ENCODE results near the gene ATL1. TPM values are rescaled to one million over a fixed set of nuclear protein-coding genes. Genes with fewer than 3 reads are reported as not detected.
A peak's percentile ranks its signal among the peaks of the same experiment; 100 is the strongest.

Gene ATL1
- polyA plus RNA-seq (2014; cell fraction: cytosol; rRNA removed) = 16.0 and 20.2 TPM in 2 replicates
- polyA plus RNA-seq (2014; cell fraction: nucleus; rRNA removed) = 9.1 and 15.1 TPM in 2 replicates

DNA sequence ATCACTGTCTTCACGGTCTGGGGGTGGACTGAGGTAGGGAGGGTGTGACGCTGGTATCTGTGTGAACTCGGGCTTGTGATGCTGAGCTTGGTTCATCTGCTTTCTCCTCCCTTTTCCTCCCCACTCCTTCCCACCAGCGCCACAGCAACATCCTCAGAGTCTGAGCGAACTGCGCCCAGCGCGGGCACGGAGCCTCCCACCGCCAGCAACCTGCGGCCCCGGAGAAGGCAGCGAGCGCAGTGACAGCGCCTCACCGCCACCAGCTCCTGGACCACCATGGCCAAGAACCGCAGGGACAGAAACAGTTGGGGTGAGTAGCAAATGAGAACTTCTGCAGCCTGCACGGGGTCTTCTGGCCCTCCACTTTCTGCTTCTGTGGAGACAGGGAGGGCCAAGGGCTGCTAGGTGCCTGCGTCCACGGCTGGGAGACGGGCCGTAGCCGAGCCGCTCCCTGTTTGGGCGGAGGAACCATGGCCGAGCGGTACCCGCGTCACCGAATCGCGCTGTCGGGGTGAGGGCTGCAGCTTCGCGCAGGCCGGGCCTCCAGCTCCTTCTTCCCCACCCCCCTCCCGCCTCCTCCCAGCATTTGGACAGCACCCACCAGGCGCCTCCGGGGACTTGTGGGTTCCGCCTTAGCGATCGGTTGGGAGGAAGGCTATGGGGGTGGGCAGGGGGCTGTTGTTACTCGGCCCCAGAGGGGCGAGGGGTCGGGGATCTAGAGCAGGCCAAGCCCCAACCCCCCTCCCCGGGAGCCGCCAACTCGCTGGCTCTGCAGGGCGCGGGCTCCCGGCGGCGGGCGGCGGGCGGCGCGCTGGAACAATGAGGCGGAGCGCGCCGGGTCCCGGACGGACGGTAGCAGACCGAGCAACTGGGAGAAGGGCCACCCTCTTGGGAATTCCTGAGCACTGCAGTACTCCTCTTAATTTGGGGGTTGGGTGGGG is at the start of gene ATL1:
TSS of gene ATL1 (plus strand) at position 156 of the 941 bp plus-strand sequence. CDS start at position 277, 121 bp downstream.
- DNase-seq (ENCODE audit: low spot score) = peak; percentile 83

DNA sequence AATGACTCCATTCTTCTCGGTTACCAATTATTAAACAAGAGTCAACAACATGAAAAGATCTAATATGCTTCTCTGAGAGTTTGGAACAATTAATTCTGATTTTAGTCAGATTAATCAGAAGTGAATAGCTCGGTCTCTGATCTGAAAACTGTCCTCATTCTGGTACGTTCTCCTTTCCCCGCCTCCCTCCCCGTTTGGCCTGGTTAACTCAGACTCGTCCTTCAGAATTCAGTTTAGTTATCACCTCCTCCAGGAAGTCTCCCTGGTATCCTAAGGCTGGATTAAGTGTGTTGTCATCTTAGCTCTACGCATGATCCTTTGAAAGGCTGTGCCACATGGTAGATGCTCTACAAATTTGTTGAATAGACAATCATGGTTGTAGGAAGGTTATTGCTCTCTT is 49.8 kb upstream of the ATL1 start:
- DNase-seq (ENCODE audit: low spot score) = no peak

DNA sequence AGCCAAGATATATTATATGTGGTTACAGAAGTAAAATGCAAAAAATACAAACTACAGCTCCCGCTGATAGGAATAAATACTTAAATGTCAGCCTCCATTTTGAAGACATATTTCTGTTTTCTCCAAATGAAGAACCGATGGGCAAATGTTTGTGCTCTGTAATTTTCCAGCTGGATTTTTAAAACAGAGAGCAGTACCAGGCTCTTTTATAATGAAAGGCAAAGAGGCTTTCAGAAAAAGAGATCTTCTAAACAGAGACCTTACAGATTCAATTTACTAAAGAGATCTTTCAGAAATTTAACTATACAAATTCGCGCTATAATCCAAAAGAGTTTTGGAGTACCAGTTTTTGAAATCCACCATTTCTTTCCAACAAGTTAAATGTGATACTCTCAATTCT is 47.5 kb upstream of the ATL1 start:
- DNase-seq (ENCODE audit: low spot score) = no peak

DNA sequence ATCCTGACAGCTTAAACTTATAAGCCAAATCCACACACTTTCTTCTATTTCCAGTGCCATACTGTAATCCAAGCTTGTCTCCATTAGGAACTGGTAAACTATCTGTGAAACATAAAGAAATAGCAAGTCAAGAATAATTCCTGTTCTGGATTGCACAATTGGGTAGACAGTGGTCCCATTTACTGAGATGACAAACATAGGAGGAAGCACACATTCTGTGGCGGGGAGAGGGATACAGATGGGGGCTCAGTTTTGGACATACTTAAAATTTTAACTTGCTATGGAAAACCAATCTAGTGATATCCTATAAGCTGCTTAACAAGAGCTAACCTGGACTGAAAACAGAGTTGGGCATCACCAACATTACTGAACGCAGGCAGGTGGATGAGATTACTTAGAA is 43.9 kb upstream of the ATL1 start:
- DNase-seq (ENCODE audit: low spot score) = no peak

DNA sequence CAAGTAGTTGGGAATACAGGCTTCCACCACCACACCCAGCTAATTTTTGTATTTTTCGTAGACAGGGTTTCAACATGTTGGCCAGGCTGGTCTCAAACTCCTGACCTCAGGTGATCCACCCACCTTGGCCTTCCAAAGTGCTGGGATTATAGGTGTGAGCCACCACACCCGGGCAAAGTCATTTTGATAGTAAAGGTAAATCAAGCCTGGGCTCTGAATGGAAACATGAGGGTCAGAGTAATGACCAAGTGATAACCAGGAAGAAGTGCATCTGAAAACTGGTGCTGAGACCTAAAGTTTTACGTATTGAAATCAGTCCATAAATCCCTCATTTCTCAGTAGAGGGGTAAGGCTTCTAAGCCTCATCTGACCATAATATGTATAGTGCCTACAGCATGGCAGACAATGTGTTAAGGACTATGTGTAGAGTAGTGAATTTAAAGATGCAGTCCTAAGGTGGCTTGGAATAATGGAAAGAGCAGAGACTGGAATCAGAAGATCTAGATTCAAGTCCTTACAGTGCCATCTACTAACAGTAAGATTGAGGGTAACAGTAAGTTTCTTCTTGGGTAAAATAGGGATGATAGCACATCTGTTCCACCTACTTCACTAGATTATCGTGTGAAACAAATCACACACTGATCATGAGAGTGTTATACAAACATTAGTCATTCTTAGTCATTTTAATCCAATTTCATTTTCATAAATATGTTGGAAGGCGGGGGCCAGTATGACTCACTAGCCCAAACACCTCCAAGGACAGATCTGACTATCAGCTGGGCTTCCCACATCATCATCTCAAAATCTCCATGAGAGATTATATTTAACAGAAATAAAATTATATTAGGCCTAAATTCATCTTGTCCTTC is 38.8 kb upstream of the ATL1 start:
- no peak for DNase-seq (ENCODE audit: low spot score)

DNA sequence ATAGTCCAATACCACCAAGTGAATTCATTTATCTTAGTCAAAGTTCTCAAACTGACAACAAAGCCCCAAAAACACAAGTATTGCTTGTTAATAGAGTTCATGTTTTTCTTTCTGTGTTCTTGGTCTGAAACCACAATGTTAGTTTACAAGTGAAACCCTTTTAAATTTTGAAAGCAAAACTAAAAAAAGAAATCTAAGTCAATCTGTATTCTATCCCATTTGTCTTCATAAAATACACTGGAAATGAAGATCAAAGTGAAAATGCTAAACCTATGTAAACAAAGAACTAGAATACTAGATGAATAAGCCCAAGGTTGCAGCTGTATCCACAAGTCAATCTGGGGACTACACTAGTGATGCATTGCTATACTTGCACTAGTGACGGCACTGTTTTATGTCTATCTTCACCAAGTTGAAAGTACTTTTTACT is 38.0 kb upstream of the ATL1 start:
- no peak for DNase-seq (ENCODE audit: low spot score)

DNA sequence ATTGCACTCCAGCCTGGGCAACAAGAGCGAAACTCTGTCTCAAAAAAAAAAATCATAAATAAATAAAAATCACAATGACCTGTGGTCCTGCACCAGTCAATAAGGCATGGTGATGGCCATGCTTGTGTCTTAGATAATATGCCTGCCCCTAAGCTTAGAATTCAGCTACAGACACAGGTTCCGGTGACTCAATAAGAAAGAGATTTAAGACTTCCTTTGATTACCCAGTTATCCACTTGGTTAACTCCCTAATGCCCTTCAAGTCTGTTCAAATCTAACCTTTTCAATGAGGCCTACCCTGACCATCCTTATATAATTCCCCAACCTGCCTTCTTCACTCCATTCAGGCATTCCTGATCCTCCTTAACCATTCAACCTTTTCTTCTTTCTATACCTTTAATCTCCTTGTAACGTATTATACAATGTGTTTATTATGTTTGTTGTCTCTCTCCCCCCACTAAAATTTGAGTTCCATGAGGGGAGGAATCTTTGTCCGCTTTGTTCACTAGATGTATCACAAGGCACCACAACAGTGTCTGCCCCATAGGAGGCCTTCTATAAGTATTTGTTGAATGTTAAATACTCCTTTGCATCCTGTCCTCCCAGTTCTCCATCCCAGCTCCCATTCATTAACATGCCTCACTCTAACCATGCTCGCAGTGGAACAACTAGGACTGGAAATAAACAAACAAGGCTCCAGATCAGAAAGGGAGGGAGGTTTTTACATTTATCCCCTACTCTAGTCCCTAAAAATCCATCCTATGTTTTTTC is 36.5 kb upstream of the ATL1 start:
- no peak for DNase-seq (ENCODE audit: low spot score)

DNA sequence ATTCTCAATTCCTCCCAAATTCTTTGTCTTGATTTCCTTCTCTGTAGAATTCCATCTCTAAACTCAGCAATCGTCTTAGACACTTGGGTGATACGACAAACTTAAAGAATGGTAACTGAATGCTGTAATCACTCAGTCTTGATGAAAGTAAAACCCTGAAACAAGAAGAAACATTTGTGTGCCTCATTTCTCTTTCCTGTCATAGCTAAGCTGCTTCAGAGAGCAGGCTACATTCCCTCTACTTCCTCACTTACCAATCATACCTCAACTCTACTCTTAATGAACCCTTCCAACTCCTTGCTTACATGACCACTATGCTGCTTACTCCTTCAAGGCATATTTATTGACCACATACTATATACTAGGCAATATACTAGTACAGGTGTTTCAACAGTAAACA is 35.9 kb upstream of the ATL1 start:
- DNase-seq (ENCODE audit: low spot score) = no peak

DNA sequence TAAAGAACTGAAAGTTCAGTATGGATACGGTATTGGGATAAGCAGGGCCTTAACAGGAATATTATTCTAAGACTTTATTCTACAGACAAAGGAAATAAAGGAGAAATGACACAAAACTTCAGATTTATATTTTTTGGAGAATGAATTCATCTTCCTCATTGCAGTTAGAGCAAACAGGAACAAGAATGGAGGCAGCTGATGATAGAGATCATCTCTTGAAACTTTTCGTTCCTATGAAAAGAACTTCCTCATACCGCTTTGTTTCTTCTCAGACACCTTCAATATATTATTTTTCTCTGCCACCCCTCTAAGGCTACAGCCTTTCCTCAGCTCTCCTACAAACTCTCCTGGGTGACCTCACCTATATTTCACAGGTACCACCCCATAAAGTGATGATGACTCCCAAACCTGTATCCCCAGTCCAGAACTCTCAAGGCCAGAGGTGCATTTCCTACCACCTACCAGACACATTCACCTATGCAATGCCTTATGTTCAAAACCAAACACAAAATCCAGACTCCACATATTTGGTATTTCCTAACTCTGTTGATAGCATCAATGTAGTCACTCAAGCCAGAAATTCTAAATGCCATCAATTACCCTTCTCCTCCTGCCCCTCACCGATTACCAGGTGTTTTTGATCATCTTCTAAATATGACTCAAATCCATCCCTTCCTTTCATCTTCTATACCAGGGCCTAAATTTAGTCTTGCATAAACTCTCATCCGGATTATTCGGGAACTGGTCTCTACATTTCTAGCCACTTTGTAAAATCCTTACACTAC is 35.0 kb upstream of the ATL1 start:
- DNase-seq (ENCODE audit: low spot score) = no peak

DNA sequence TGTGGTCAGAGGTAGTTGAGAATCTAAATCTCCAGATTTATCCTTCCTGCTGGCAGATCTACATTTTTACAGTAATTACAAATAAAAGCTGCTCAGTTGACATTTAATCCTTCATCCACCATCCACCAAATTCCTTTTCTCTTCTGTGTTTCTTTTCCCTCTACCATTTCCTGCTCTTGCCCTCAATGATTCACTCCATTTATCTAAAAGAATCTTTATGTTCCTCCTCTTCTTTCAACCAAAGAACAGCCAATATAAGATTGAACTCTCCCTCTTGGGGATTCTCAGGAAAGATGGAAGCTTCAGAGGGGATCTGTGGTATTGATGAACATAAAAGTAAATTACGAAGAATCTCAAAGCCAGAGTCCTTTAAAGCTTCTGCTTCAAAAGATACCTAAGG is 31.9 kb upstream of the ATL1 start:
- no peak for DNase-seq (ENCODE audit: low spot score)

DNA sequence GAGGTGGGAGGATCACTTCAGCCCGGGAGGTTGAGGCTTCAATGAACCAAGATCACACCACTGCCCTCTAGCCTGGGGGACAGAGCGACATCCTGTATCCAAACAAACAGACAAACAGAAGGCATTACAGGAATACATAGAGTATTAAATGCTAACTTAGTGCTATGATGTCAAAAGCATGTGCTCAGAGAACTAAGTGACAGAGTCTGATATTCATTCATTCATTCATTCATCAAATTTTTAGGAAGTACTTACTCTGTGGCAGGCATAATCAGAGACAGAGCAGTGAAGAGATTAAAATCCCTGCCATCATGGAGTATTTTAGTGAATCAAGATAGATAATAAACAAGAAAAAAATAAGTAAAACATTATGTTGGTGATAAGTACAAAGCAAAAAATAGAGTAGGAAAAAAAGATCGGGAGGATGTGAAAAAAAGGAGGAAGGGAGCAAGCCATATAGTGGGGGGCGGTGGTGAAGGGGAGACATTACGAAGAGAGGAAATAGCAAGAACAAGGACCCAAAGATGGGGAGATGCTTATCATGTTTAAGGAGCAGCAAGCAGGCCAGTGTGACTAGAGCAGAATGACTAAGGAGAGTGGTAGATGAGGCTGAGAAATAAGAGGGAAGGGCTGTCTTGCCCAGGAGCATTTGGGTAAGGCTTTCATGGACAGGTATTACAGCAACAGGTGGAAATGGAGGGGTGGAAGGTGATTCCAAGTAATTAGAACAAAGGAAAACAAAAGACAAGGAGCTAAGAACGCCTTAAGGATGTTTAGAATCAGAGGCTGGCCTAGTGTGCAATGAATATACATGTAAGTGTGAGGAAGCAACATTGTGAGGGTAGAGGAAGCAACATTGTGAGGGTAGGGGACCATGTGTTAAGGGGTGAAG is 30.4 kb upstream of the ATL1 start:
- no peak for DNase-seq (ENCODE audit: low spot score)

DNA sequence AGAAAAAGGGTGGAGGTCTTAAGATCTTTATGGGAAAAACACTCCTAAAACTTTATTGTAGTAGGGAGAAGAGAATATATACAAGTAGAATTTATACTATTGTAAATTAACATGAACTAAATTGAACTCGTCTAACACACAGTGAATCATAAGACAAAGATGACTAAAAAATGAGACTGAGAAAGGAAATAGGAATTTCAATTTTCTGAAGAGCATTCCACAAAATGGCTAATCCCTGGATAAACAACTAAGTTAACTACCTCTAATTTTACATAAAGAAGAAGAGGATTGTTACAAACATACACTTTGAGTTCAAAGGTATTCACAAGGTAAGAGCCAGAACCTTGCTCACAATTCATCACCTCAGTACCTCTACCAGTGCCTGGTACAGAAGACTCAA is 29.6 kb upstream of the ATL1 start:
- DNase-seq (ENCODE audit: low spot score) = no peak

DNA sequence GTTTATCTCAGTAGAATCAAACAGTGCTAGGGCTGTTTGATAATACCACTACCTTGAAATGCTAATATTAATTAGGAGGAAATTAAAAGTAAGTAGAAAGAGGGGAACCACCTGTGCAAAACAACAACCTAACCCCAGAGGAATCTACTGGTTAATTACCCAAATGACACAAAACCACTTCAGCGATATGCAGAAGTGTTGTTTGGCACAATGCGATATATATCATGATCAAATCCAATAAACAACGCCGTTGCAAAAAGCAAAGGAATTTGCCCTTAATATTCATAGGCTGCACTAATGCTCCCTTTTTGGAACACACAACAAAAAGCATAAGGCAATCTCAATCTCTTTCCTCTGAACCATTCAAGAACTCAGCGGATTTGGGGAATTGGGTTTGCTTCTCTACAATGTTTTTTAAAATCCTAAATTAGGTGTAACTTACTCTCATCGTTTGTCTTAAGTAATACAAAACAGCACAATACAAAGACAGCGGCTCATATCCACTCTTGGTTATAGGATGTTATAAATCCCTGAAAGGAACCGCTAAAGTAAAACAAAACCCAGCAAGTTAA is 29.1 kb upstream of the ATL1 start:
- DNase-seq (ENCODE audit: low spot score) = no peak

DNA sequence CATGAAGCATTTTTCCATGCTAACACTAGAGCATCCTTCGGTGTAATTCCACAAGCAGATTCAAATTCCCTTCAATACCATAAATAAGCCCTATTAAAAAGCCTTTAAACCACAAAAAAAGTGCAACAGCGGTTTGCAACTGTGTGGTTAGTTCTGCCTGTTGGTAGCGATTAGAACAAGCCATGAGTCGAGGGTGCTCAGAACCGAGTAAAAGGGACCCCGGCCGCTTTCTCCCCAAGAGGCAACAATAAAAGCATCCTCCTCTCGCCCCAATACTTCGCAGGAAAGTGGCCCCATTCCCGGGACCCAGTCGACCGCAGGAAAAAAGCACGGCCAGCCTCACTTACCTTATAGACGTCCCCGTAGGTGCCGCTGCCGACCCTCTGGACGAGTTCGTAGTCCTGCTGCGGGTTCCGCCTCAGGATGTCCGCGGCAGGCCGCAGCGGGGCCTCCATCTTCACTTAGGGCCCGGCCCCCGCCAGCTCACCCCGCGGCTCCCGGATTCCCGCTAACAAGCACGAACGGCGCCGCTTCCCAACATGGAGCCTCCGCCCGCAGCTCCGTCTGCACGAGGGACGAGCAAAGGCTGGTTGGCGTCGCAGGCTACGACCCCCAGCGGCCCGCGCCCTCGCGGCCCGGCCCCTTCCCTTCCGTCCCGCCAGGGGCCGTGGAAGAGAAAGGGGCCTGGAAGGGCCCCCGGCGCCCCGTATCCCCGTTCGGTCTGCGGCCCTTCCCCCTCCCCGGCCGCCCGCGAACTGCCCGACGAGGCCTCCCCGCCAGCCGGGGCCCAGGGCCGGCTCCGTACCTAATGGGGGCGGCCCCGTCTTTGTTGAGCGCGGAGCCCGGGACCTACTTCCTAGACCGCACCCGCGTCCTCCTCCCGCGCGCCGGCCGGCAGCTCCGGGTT is 28.1 kb upstream of the ATL1 start:
- peak; percentile 52 for DNase-seq (ENCODE audit: low spot score)

DNA sequence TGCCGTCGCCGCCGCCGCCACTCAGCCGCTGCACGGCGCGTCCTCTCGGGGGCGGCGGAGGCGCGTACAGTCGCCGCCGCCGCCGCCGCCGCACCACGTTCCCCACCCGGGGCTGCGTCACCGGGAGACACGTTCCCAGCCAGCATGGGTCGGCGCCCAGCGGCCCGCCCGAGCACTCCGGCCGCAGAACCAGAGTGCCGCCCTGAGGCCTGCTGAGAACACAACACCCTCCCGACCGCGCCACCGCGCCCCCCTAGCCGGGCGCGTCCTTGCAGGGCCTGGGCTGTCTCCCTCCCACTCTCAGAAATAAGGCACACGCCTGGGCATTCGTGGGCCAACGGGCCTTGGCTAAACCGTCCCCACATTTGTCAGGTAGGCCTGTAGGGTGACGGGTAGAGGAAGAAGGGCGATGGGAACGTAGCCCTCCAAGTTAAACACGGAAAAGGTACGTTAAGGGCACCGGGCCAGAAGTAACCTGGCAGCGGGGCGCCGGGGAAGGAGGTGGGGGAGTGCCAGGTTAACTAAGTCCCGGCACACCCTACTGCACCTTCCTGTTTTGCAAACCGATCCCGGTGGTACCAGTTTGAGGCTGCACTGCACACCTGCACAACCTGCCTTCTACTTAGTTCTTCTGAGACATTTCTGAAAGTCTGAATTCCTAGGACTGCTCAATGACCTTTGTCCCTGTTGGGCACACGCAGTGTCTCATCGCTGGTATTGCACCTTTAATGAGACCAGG is 27.3 kb upstream of the ATL1 start, which contains the start of gene MAP4K5:
TSS of gene MAP4K5 (minus strand) at position 68 of the 739 bp plus-strand sequence. CDS start 520 bp downstream, outside the sequence.
- peak; percentile 86 for DNase-seq (ENCODE audit: low spot score)

DNA sequence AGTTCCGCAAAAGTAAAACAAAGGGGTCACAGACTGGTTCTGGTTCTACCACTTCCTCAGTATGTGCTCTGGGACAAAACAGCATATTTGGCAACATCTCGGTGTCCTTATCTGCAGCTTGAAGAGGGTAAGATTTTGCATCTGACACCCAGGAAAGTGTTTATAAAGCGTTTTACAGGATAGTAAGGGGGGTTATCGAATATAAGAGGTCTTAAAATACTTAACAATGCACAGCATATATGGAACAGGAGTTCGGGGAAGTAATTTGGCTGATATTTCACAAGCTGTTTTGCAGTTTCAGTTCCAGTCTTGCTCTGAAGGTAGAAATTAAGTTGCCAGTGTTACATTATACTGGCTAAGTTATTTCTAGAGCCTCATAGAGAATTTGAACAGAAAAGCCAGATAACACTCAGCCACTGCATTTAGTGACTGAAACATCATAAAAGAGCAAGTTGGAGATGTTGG is 26.7 kb upstream of the ATL1 start:
- DNase-seq (ENCODE audit: low spot score) = no peak

DNA sequence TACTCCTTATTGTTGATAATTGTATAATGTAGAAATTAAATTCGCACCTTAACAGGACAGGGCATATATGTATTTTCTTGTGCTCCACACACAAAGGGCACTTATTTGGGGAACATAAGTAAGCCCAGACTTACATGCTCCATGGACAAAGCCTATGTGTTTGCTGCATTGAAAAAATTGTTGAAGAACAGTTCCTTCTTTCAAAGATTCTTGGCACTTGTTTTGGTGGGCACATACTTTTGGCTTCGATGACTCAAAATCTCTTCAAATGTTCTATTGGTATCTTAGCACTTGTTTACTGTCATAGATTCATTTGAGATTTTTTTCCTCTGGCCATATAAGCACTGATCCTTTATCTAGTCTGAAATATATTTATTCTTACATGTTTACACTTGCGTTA is 26.1 kb upstream of the ATL1 start:
- no peak for DNase-seq (ENCODE audit: low spot score)
